Right atrium auricular region (tissue), 2 donors: ENCODE data around the gene CIDEA. TPM values are rescaled to one million over a fixed set of nuclear protein-coding genes. Genes with fewer than 3 reads are reported as not detected.
A peak's percentile ranks its signal among the peaks of the same experiment; 100 is the strongest.

ENCODE experiments used
- DNase-seq: peaks from one replicate; pipeline ENCODE4 v3.0.0-alpha.2; 2019; ENCODE audit warnings: low spot score
- H3K27ac ChIP-seq, 2 donors: fragments of 200-600 bp; sonication (generic); 1 replicate in 1 of 2; 2 replicates in 1 of 2; pipeline ENCODE4 v1.5.1; 2016 to 2019
- H3K27me3 ChIP-seq, 2 donors: fragments of 200-600 bp; sonication (generic); one replicate each; pipeline versions ENCODE4 v1.5.1 to v1.6.0; 2017 to 2019
- H3K36me3 ChIP-seq: fragments of 200-600 bp; sonication (generic); one replicate; pipeline ENCODE4 v1.5.1; 2016
- H3K4me1 ChIP-seq, 2 donors: fragments of 200-600 bp; sonication (generic); one replicate each; pipeline versions ENCODE4 v1.5.1 to v1.6.0; 2017 to 2019
- H3K4me3 ChIP-seq, 2 donors: fragments of 200-600 bp; sonication (generic); 1 replicate in 1 of 2; 2 replicates in 1 of 2; pipeline ENCODE4 v1.5.1; 2017 to 2019; ENCODE audit warnings: mild to moderate bottlenecking in 1 of 2, moderate library complexity in 1 of 2
- H3K9me3 ChIP-seq, 2 donors: fragments of 200-600 bp; sonication (generic); one replicate each; pipeline ENCODE4 v1.5.1; 2019
- total RNA-seq, 2 donors: library from RNA; depleted of rRNA; stranded (reverse); fragments of >200 nt; gene quantifications; one replicate each; pipeline ENCODE4 v1.1.0, GENCODE V29; 2016
- TF ChIP-seq, protein P1 (sequence below), 2 donors: fragments of 200-600 bp; sonication (generic); IDR thresholded peaks; one replicate each; pipeline ENCODE4 v1.5.1; 2019; ENCODE audit warnings: antibody characterized with exemption in 2 of 2

CIDEA gene
- total RNA-seq, 2 donors from 2014 or later = 0.82 to 3.9 TPM

GRCh38 chr18:12257996-12258718, 4.0 kb downstream of the CIDEA start:
- TF ChIP-seq, protein P1, sequence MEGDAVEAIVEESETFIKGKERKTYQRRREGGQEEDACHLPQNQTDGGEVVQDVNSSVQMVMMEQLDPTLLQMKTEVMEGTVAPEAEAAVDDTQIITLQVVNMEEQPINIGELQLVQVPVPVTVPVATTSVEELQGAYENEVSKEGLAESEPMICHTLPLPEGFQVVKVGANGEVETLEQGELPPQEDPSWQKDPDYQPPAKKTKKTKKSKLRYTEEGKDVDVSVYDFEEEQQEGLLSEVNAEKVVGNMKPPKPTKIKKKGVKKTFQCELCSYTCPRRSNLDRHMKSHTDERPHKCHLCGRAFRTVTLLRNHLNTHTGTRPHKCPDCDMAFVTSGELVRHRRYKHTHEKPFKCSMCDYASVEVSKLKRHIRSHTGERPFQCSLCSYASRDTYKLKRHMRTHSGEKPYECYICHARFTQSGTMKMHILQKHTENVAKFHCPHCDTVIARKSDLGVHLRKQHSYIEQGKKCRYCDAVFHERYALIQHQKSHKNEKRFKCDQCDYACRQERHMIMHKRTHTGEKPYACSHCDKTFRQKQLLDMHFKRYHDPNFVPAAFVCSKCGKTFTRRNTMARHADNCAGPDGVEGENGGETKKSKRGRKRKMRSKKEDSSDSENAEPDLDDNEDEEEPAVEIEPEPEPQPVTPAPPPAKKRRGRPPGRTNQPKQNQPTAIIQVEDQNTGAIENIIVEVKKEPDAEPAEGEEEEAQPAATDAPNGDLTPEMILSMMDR (IDR thresholded peaks at IDR 0.05) = no peak

GRCh38 chr18:12258719-12259705, 4.9 kb downstream of the CIDEA start:
- no peak overlapping the region for H3K27ac ChIP-seq
- no peaks in the 10 kb centered on the region for H3K9me3 ChIP-seq

More at GRCh38 chr18:12257996-12258718, 4.0 kb downstream of the CIDEA start:
- Histone ChIP-seq H3K4me1 (peaks cover 0 to 16% of the 10 kb centered on the region in 2 donors), H3K9me3 (no peaks in the 10 kb centered on the region), H3K27me3 (no peaks in the 10 kb centered on the region), H3K4me3 (no peak overlapping the region), H3K36me3 (no peaks in the 10 kb centered on the region), H3K27ac (no peak overlapping the region)
- no peak for DNase-seq

GRCh38 chr18:12262748-12263147, 8.6 kb downstream of the CIDEA start:
- H3K36me3 ChIP-seq = no peaks in the 10 kb centered on the region
- no peak overlapping the region for H3K4me3 ChIP-seq
- TF ChIP-seq, protein P1 (IDR thresholded peaks at IDR 0.05) = no peak
- H3K27me3 ChIP-seq = no peaks in the 10 kb centered on the region
- DNase-seq = no peak
- H3K9me3 ChIP-seq = no peaks in the 10 kb centered on the region
- no peaks in the 10 kb centered on the region for H3K4me1 ChIP-seq
- H3K27ac ChIP-seq = no peak overlapping the region

More at GRCh38 chr18:12258719-12259705, 4.9 kb downstream of the CIDEA start:
- no peak for DNase-seq
- Histone ChIP-seq H3K27me3 (no peaks in the 10 kb centered on the region), H3K36me3 (no peaks in the 10 kb centered on the region), H3K4me1 (peaks cover 0 to 8% of the 10 kb centered on the region in 2 donors), H3K4me3 (no peak overlapping the region)
- TF ChIP-seq, protein P1 (IDR thresholded peaks at IDR 0.05) = no peak

GRCh38 chr18:12264864-12265263, 10.7 kb downstream of the CIDEA start:
- no peak overlapping the region for H3K4me3 ChIP-seq
- no peaks in the 10 kb centered on the region for H3K9me3 ChIP-seq
- H3K27ac ChIP-seq = no peak overlapping the region
- no peak for DNase-seq
- TF ChIP-seq, protein P1 (IDR thresholded peaks at IDR 0.05) = no peak
- H3K36me3 ChIP-seq = no peaks in the 10 kb centered on the region
- no peaks in the 10 kb centered on the region for H3K4me1 ChIP-seq
- H3K27me3 ChIP-seq = no peaks in the 10 kb centered on the region

DNA sequence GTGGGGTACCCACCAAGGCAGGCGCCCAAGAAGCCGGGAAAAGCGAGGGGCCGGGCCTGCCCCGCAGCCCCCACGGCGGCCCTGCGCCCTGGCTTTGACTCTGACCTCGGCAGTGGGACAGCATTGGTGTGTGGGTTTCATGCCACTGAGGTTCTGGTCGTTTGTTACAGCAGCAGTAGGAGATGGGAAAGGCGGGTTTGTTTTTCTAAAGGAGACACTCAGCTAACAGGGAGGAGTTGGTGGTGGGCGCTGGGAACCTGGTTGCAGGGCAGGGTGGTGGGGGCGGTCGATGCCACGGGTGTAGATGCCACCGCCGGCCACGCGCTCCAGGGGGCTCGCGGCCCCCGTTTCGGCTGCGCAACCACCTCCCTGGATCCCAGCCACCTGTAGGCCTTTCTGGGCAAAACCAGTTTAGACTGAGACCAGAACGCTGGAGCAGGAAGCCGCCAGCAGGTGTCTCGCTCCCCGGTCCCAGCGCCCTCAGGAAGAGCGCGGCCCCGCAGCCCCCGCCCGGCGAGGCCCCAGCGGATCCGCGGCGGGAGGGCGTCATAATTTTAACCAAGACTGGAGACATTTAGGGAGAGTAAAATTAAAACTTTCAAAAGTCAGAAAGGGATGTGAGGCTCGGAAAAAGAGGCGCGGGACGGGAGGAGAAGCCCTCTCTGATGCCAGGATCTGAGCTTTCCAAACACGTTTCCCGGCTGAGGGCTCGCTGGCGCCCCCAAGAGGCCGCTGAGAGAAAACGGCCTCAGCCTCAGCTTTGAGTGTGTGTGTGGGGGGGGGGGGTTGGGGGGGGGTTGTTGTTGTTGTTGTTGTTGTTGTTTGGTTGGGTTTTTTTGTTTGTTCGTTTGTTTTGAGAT, 17.4 kb downstream of the CIDEA start:
- peak; percentile 69 for DNase-seq
- Histone ChIP-seq H3K27me3 (no peaks in the 10 kb centered on the region), H3K4me3 (peak overlapping the region; percentile 41 to 48), H3K4me1 (no peaks in the 10 kb centered on the region), H3K9me3 (no peaks in the 10 kb centered on the region), H3K27ac (peak overlapping the region; percentile 71 to 80), H3K36me3 (no peaks in the 10 kb centered on the region)
- TF ChIP-seq, protein P1 (IDR thresholded peaks at IDR 0.05) = peak; percentile 80 to 85
